Midbrain (tissue), 1 donor: ENCODE results near the gene SLC2A11.

Experiments
- DNase-seq: peaks from one replicate; lab custom pipeline; 2025; lab: John Stamatoyannopoulos, UW

SLC2A11 gene

GRCh38 chr22:23832226-23833016 is 25.3 kb upstream of the SLC2A11 start:
- DNase-seq: no peak

GRCh38 chr22:23833017-23833751 is 24.5 kb upstream of the SLC2A11 start:
- DNase-seq: no peak

- DNase-seq: no peak
Measured at GRCh38 chr22:23833911-23834317, 23.8 kb upstream of the SLC2A11 start.

GRCh38 chr22:23834406-23834792 is 23.3 kb upstream of the SLC2A11 start:
- no peak for DNase-seq

GRCh38 chr22:23834793-23835483 is 22.7 kb upstream of the SLC2A11 start:
- peak; percentile 75 for DNase-seq

- no peak for DNase-seq
Measured at GRCh38 chr22:23835484-23836144, 22.1 kb upstream of the SLC2A11 start.

- DNase-seq: no peak
Measured at GRCh38 chr22:23836281-23836680, 21.4 kb upstream of the SLC2A11 start.

GRCh38 chr22:23836692-23837495 is 20.8 kb upstream of the SLC2A11 start:
- DNase-seq: no peak

GRCh38 chr22:23837496-23837859 is 20.2 kb upstream of the SLC2A11 start:
- no peak for DNase-seq

GRCh38 chr22:23837911-23838680 is 19.6 kb upstream of the SLC2A11 start:
- no peak for DNase-seq

GRCh38 chr22:23838681-23839468 is 18.8 kb upstream of the SLC2A11 start, which contains the start of gene DERL3:
Gene DERL3 (minus strand): TSS chr22:23839006. CDS start chr22:23838987, 19 bp downstream.
- DNase-seq: peak; percentile 91

- no peak for DNase-seq
Measured at GRCh38 chr22:23840026-23840425, 17.6 kb upstream of the SLC2A11 start.

- DNase-seq: no peak
Measured at GRCh38 chr22:23841292-23841691, 16.4 kb upstream of the SLC2A11 start.

GRCh38 chr22:23841736-23842445 is 15.8 kb upstream of the SLC2A11 start:
- DNase-seq: no peak

- DNase-seq: no peak
Measured at GRCh38 chr22:23842599-23842998, 15.1 kb upstream of the SLC2A11 start.

- no peak for DNase-seq
Measured at GRCh38 chr22:23844739-23845202, 12.9 kb upstream of the SLC2A11 start.

GRCh38 chr22:23845265-23846080 is 12.2 kb upstream of the SLC2A11 start:
- DNase-seq: no peak

GRCh38 chr22:23846081-23846469 is 11.6 kb upstream of the SLC2A11 start:
- no peak for DNase-seq
